ENCODE data around the gene TRIM68.

TRIM68 gene

GRCh38 chr11:4605057-4605456 is 3.0 kb downstream of the TRIM68 start:
- DNase-seq = no peak

DNA sequence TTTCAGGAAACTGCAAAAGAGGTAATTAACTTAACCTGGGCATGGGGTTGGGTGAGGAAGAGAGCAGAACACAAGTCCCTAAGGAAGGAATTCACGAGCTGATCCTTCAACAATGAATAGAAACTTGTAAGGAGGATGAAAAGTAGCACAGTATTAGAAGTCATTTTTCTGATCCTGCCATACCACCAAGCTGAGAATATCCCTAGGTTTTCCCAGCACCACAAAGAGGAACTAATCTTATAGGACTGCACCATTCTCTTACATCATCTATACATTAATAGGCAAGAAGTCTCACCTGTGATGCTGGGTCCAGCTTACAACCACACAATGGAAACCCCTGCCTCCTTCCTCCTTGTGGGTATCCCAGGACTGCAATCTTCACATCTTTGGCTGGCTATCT is 14.3 kb downstream of the TRIM68 start, which contains the start of gene OR52I1:
Gene OR52I1, plus strand, starts transcription at position 301 of the 400 bp plus-strand sequence. Its CDS starts 0 bp downstream, at position 301.
- no peak for DNase-seq

- no peak for DNase-seq
Observed at GRCh38 chr11:4589017-4589416, 19.0 kb downstream of the TRIM68 start.

DNA sequence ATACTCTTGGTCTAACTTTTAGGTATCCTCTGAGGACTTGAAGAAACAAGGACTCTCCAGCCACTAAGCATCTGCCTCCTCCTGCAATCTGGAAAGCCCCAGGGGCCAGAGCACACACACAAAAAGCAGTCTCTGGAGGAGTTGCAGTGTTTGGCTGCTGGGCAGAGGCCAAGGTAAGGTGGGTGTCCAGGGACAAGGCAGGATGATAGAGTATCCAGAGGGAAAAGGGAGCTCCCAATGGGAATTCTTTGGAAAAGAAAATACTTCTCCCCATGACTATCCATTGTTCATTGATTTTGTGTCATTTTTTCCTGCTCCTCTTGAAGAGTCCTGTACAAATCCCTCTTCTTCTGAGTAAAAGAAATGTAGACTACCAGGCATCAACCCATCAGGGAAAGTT is 26.6 kb downstream of the TRIM68 start, which contains the start of gene OR52I2:
Gene OR52I2, plus strand, starts transcription at position 301 of the 400 bp plus-strand sequence.
- no peak for DNase-seq

GRCh38 chr11:4580124-4580523 is 27.9 kb downstream of the TRIM68 start:
- no peak for DNase-seq

DNA sequence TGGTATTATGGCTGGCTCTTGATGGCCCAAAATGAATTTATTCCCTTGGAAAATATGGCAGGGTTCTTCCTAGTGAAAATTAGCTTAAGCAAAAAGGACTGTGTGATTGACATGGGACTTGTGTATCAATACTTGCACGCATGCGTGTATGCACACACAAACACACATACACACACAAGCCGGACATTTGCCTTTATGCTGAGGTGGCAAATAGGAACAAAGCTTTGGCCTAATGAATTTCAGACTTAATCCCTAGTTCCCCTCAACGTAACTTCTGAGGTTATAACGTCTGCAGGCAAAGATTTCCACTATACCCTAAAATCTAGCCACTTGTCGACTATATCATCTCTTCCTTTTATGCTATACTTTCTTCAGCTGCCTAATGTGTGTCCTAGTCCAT is 29.4 kb downstream of the TRIM68 start:
- no peak for DNase-seq

DNA sequence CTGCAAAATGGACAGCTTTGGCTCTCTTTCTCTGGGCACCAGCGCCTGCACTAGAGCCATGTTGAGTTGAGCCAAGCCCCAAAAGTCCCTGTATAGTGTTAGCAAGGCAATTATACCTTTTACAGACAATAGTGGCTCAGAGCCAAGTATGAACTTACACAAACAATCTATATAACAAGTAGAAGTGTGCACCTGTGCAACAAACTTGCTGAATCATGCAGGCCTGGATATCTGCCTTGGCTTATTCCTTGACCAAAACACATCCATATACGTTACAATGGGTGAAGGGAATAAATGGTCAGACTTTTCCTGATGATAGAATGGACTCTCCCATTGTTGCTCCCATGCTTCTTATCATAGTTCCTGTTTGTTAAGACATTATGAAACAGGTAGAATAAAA is 30.3 kb downstream of the TRIM68 start:
- no peak for DNase-seq

DNA sequence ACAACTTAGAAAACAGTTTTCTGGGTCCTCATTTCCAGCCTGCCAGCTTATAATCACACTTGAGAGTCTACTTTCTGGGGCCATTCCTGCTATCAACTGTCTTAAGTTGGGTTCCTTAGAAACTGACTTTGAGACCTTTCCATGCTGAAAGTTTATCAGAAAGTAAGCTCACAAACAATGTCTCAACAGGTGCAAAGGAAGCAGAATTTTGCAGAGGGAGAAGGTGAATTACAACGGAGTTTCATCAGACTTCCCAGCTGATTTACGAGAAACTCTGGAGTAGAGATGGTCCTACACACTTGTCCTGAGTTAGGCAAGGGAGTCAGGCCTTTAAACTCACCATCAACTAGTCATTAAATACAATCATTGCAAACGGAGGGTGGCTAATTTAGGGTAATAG is 31.2 kb downstream of the TRIM68 start:
- DNase-seq = no peak

DNA sequence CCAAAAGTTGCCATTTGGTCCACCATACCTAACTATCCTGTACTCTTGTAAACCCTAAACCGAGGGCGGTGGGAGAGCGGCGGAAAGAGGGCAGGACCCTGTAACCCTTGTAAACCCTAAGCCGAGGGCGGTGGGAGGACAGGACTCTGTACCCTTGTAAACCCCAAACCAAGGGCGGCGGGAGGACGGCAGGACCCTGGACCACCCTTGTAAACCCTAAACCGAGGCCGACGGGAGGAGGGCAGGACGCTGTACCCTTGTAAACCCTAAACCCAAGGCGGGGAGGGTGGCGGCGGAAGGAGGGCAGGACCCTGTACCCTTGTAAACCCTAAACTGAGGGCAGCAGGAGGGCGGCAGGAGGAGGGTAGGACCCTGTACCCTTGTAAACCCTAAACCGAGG is 39.0 kb downstream of the TRIM68 start:
- DNase-seq = no peak

GRCh38 chr11:4565371-4565770 is 42.7 kb downstream of the TRIM68 start:
- no peak for DNase-seq

GRCh38 chr11:4560467-4560866 is 47.6 kb downstream of the TRIM68 start:
- no peak for DNase-seq

DNA sequence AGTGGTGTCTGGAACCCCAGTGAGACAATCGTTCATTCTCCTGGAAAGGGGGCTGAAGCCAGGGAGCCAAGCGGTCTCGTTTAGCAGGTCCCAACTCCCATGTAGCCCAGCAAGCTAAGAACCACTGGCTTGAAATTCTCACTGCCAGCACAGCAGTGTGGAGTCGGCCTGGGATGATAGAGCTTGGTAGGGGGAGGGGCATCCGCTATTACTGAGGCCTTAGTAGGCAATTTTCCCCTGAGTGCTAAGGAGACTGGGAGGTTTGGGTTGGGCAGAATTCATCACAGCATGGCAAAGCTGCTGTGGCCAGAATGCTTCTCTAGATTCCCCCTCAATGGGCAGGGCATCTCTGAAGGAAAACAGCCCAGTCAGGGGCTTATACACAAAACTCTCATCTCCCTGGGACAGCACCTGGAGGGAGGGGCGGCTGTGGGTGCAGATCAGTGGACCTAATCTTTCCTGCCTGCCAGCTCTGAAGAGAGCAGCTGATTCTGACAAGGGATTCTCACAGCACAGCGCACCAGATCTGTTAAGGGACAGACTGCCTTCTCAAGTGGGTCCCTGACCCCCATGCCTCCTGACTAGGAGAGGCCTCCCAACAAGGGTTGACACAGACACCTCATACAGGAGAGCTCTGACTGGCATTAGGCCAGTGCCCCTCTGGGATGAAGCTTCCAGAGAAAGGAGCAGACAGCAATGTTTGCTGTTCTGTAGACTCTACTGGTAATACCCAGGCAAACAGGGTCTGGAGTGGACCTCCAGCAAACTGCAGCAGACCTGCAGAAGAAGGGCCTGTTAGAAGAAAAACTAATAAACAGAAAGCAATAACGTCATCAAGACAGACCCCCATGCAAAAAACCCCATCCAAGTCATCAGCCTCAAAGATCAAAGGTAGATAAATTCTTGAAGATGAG is 48.2 kb downstream of the TRIM68 start:
- DNase-seq = no peak

DNA sequence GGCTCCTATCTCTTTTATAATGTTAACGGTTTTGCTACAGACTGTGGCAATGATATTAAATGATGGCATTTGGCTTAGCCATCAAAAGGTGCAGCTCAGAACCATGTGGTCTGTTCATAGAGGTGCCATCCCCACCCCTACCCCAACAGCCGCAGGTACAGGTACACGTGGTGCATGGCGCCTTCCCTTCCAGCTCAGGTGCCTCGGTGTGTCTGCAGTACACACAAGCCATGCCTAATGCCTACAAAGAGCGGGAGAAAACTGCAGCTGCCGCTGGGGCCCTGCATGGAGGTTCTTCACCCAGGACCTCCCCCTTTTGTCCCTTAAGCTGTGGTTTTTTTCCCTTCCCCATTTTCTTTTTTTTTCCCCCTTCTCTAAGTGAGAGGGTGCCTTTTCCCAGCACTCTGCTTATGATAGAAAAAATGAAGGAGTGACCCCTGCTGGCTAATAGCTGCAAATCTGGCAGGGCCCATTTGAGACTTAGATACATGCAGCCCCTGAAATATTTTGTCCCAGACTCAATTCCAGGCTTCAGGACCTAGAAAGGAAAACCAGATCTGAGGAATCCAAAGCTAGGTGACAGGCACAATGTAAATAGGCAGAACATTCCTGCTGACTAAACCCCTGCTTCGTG is 56.6 kb downstream of the TRIM68 start:
- no peak for DNase-seq
